Measurements from ENCODE around the gene JMJD4. TPM values are rescaled to one million over a fixed set of nuclear protein-coding genes. Genes with fewer than 3 reads are reported as not detected.
"Not testable (repeated sequence)": the region's sequence is repeated elsewhere in the genome, so short reads cannot be mapped to it uniquely, and the experiment has no call there.

The JMJD4 gene
- total and polyA plus RNA-seq, 4 donors: 9.4 to 23.0 (median 15.6) TPM

DNA sequence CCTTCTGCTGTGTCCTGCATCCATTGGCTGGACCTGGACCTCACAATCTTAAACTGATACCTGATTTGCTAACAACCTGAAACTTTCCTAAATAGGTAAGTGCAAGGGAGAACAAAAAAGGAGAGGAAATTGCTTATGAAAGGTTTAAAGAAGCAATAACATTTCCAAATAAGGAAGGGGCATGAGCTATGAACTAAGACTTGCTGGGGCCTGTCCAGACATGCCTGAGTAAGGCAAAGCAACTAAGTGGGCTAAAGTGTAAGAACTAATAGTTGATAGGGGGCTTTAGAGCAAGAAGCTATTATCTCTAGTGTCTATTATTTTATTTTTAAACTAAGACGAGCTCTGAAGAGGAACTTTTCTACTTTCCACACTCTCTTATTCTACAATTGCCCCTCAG, 11.6 kb downstream of the JMJD4 start:
- Histone ChIP-seq H3K4me3 (no peak overlapping the region), H3K27me3 (ENCODE audit: control insufficient read depth in 3 of 3, insufficient read depth in 3 of 3, low read length in 2 of 3) (no peaks in the 10 kb centered on the region), H3K9me3 (ENCODE audit: control insufficient read depth in 4 of 4, insufficient read depth in 3 of 4, low read length in 3 of 4) (peaks cover 0 to 19% (median 7%) of the 10 kb centered on the region in 4 donors), H3K4me1 (ENCODE audit: control insufficient read depth in 5 of 5, insufficient read depth in 5 of 5, low read length in 5 of 5) (peaks cover 0 to 4% (median 0%) of the 10 kb centered on the region in 5 donors), H3K9ac (ENCODE audit: insufficient read depth in 1 of 2, low read length in 2 of 2) (no peak overlapping the region), H3K36me3 (ENCODE audit: control insufficient read depth in 4 of 4, insufficient read depth in 4 of 4, low read length in 4 of 4) (no peaks in the 10 kb centered on the region), H3K27ac (ENCODE audit: low read depth in 1 of 2, low read length in 1 of 2) (no peak overlapping the region)
- ATAC-seq (ENCODE audit: insufficient read depth, low FRiP score): no peak
- 76 to 83% methylated on average over 1 of the region's 1 CpG for WGBS, 2 donors
- DNase-seq: no peak
- TF ChIP-seq, protein P1, sequence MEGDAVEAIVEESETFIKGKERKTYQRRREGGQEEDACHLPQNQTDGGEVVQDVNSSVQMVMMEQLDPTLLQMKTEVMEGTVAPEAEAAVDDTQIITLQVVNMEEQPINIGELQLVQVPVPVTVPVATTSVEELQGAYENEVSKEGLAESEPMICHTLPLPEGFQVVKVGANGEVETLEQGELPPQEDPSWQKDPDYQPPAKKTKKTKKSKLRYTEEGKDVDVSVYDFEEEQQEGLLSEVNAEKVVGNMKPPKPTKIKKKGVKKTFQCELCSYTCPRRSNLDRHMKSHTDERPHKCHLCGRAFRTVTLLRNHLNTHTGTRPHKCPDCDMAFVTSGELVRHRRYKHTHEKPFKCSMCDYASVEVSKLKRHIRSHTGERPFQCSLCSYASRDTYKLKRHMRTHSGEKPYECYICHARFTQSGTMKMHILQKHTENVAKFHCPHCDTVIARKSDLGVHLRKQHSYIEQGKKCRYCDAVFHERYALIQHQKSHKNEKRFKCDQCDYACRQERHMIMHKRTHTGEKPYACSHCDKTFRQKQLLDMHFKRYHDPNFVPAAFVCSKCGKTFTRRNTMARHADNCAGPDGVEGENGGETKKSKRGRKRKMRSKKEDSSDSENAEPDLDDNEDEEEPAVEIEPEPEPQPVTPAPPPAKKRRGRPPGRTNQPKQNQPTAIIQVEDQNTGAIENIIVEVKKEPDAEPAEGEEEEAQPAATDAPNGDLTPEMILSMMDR (IDR thresholded peaks at IDR 0.05; ENCODE audit: control extremely low read depth, extremely low read depth): no peak

DNA sequence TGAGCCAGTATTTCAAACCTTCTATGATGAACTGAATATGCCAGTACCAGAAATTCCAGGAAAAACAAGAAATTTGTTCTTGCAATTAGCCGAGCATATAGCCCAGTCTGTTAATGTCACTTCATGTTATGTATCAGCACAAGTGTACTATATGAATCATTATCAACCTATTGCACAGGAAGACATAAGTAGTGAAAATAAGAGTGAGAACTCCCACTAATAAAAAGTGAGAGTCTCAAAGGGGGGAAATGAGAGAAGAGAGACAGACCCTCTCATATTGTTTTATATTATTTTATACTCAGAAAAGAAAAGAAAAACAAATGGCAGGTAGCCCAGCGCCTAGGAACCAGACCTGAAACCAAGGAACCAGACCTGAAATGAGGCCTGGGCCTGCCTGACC, 16.2 kb downstream of the JMJD4 start:
- Histone ChIP-seq H3K27ac (ENCODE audit: low read depth in 1 of 2, low read length in 1 of 2) (no peak overlapping the region), H3K9ac (ENCODE audit: insufficient read depth in 1 of 2, low read length in 2 of 2) (no peak overlapping the region), H3K4me1 (ENCODE audit: control insufficient read depth in 5 of 5, insufficient read depth in 5 of 5, low read length in 5 of 5) (no peaks in the 10 kb centered on the region), H3K36me3 (ENCODE audit: control insufficient read depth in 4 of 4, insufficient read depth in 4 of 4, low read length in 4 of 4) (no peaks in the 10 kb centered on the region), H3K27me3 (ENCODE audit: control insufficient read depth in 3 of 3, insufficient read depth in 3 of 3, low read length in 2 of 3) (no peaks in the 10 kb centered on the region), H3K9me3 (ENCODE audit: control insufficient read depth in 4 of 4, insufficient read depth in 3 of 4, low read length in 3 of 4) (peaks cover 0 to 22% (median 10%) of the 10 kb centered on the region in 4 donors), H3K4me3 (no peak overlapping the region)
- TF ChIP-seq, protein P1 (IDR thresholded peaks at IDR 0.05; ENCODE audit: control extremely low read depth, extremely low read depth): no peak
- DNase-seq (no peak), ATAC-seq (ENCODE audit: insufficient read depth, low FRiP score) (no peak)
- 79 to 82% methylated on average over 2 of the region's 2 CpGs for WGBS, 2 donors

DNA sequence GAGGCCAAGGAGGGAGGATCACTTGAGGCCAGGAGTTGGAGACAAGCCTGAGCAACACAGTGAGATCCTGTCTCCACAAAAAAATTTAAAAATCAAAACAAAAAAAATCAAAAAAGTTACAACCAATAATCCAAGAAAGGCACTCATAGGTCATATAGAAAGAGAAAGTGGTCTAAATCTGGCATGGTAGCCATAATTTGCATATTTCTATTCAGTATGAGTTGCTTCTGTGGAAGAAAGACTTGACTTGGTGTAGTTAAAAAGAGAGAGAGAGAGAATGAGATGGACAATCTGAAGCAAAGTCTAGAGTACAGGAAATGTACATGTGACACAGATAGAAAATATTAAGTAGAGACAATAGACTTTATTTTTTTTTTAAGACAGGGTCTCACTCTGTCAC, 22.5 kb downstream of the JMJD4 start:
- TF ChIP-seq, protein P1 (IDR thresholded peaks at IDR 0.05; ENCODE audit: control extremely low read depth, extremely low read depth): no peak
- DNase-seq (no peak), ATAC-seq (ENCODE audit: insufficient read depth, low FRiP score) (no peak)
- Histone ChIP-seq H3K4me1 (ENCODE audit: control insufficient read depth in 5 of 5, insufficient read depth in 5 of 5, low read length in 5 of 5) (no peaks in the 10 kb centered on the region), H3K27ac (ENCODE audit: low read depth in 1 of 2, low read length in 1 of 2) (no peak overlapping the region), H3K9me3 (ENCODE audit: control insufficient read depth in 4 of 4, insufficient read depth in 3 of 4, low read length in 3 of 4) (peaks cover 0 to 11% (median 2%) of the 10 kb centered on the region in 4 donors), H3K9ac (ENCODE audit: insufficient read depth in 1 of 2, low read length in 2 of 2) (no peak overlapping the region), H3K36me3 (ENCODE audit: control insufficient read depth in 4 of 4, insufficient read depth in 4 of 4, low read length in 4 of 4) (no peaks in the 10 kb centered on the region), H3K27me3 (ENCODE audit: control insufficient read depth in 3 of 3, insufficient read depth in 3 of 3, low read length in 2 of 3) (no peaks in the 10 kb centered on the region), H3K4me3 (no peak overlapping the region)

DNA sequence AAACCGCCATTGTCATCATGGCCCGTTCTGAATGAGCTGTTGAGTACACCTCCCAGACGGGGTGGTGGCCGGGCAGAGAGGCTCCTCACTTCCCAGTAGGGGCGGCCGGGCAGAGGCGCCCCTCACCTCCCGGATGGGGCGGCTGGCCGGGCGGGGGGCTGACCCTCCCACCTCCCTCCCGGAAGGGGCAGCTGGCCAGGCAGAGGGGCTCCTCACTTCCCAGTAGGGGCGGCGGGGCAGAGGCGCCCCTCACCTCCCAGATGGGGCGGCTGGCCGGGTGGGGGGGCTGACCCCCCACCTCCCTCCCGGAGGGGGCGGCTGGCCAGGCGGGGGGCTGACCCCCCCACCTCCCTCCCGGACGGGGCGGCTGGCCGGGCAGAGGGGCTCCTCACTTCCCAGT, 24.6 kb downstream of the JMJD4 start:
- not testable (repeated sequence) for H3K27me3 ChIP-seq (ENCODE audit: control insufficient read depth in 3 of 3, insufficient read depth in 3 of 3, low read length in 2 of 3); ATAC-seq (ENCODE audit: insufficient read depth, low FRiP score); H3K9ac ChIP-seq (ENCODE audit: insufficient read depth in 1 of 2, low read length in 2 of 2); H3K4me3 ChIP-seq; H3K4me1 ChIP-seq (ENCODE audit: control insufficient read depth in 5 of 5, insufficient read depth in 5 of 5, low read length in 5 of 5); DNase-seq; H3K27ac ChIP-seq (ENCODE audit: low read depth in 1 of 2, low read length in 1 of 2); H3K36me3 ChIP-seq (ENCODE audit: control insufficient read depth in 4 of 4, insufficient read depth in 4 of 4, low read length in 4 of 4)
- WGBS, 2 donors: 93 to 95% methylated on average over 11 to 22 of the region's 24 CpGs
- H3K9me3 ChIP-seq (ENCODE audit: control insufficient read depth in 4 of 4, insufficient read depth in 3 of 4, low read length in 3 of 4): peaks cover 0 to 11% (median 0%) of the 10 kb centered on the region in 4 donors

All from lung (tissue), 12 donors.